Measurements from ENCODE around the gene SMAD7. TPM values are rescaled to one million over a fixed set of nuclear protein-coding genes. Genes with fewer than 3 reads are reported as not detected.

SMAD7 gene, protein sequence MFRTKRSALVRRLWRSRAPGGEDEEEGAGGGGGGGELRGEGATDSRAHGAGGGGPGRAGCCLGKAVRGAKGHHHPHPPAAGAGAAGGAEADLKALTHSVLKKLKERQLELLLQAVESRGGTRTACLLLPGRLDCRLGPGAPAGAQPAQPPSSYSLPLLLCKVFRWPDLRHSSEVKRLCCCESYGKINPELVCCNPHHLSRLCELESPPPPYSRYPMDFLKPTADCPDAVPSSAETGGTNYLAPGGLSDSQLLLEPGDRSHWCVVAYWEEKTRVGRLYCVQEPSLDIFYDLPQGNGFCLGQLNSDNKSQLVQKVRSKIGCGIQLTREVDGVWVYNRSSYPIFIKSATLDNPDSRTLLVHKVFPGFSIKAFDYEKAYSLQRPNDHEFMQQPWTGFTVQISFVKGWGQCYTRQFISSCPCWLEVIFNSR
- total RNA-seq = 20.9 and 44.3 TPM in 2 replicates

DNA sequence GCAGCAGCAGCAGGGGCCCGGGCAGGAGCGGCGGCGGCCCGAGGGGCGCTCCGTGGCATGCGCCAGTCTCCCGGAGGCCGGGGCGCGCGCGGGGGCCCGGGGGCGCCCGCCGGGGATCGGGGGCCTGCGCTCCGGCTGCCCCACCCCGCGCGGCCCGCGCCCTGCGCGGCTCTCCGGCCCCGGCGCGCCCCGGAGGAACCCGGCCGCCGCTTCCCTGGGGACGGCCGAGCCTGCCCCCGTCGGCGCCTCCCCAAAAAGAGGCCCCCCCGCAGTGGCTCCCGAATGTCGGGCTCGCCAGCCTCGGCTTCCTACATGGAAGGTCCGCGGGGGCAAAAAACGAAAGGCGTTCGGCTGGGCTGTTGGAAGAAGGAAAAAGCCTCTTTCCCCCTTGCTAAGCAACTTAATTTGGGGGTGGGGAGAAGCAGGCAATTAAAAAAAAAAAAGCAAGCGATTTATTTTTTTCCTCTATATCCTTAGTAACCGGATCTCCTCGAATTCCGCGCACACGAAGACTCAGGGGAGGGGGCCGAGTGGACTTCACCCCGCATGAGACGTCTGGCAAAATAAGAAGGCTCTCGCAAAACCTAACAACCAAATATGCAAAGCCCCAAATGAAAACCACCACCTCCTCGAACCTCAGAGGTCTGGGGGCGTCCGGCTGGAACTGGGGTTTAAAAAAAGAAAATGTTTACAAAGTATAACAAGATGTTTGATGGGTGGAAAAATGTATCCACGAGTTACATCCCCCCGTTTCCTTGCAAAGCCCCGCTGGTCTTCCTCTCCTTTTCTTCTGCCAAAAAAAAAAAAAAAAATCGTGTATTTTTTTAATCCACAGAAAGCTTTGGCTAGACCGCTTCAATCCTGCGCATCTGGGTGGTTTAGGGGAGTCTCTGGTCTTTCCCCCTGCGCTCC lies at the start of gene SMAD7:
TSS of gene SMAD7 (minus strand) at position 430 of the 912 bp plus-strand sequence. CDS start 541 bp downstream, outside the sequence.

Data from smooth muscle cell of bladder (primary cell).